HG03108 (cell line): ENCODE data around the gene SLC38A6.

Source experiments
- ATAC-seq: cut with Tn5 transposase; IDR thresholded peaks from one replicate; pipeline ENCODE4 v1.9.1; 2021; ENCODE audit warnings: moderate library complexity; ENCODE audit not compliant: unreplicated experiment

Gene SLC38A6

GRCh38 chr14:61101803-61102548 is 120.9 kb downstream of the SLC38A6 start:
- ATAC-seq, result no peak
